Tibial artery (tissue), 4 donors: ENCODE measurements around the gene PTPRA.
"Not testable (repeated sequence)": the region's sequence is repeated elsewhere in the genome, so short reads cannot be mapped to it uniquely, and the experiment has no call there.

Source experiments
- DNase-seq, 2 donors: peaks; one replicate each; pipeline ENCODE4 v3.0.0-alpha.2; 2019
- H3K27ac ChIP-seq, 2 donors: fragments of 200-600 bp; sonication (generic) in 1 of 2; 1 replicate in 1 of 2; 2 replicates in 1 of 2; pipeline ENCODE4 v1.5.1; 2018 to 2019; ENCODE audit warnings: mild to moderate bottlenecking in 1 of 2
- H3K27me3 ChIP-seq, 2 donors: fragments of 200-600 bp; sonication (generic) in 1 of 2; one replicate each; pipeline versions ENCODE4 v1.5.1 to v1.6.0; 2016 to 2019
- H3K36me3 ChIP-seq, 3 donors: fragments of 200-600 bp; sonication (generic) in 2 of 3; one replicate each; pipeline ENCODE4 v1.5.1; 2016 to 2019; ENCODE audit warnings: mild to moderate bottlenecking in 2 of 3
- H3K4me1 ChIP-seq, 4 donors: fragments of 200-600 bp; sonication (generic) in 2 of 4; 1 replicate in 3 of 4; 2 replicates in 1 of 4; pipeline ENCODE4 v1.5.1; 2016 to 2019
- H3K4me3 ChIP-seq, 2 donors: fragments of 200-600 bp; sonication (generic) in 1 of 2; 1 replicate in 1 of 2; 2 replicates in 1 of 2; pipeline ENCODE4 v1.5.1; 2018 to 2019; ENCODE audit warnings: mild to moderate bottlenecking in 2 of 2
- H3K9me3 ChIP-seq, 3 donors: fragments of 200-600 bp; sonication (generic) in 1 of 3; one replicate each; pipeline ENCODE4 v1.5.1; 2016 to 2019
- intact Hi-C: fragments of 100-400 bp; cut with DNase I; formaldehyde crosslinking; loops from one replicate; pipeline ENCODE4 v1.15.0; 2023; ENCODE audit warnings: low total_unique reads
- TF ChIP-seq, protein P1 (sequence below), 2 experiments: fragments of 200-600 bp in 1 of 2; fragments of 450-650 bp in 1 of 2; IDR thresholded peaks; one replicate each; pipeline ENCODE4 v1.5.1; 2017 to 2019; ENCODE audit warnings: antibody characterized with exemption in 2 of 2, mild to moderate bottlenecking in 1 of 2, moderate library complexity in 1 of 2

Gene PTPRA

DNA sequence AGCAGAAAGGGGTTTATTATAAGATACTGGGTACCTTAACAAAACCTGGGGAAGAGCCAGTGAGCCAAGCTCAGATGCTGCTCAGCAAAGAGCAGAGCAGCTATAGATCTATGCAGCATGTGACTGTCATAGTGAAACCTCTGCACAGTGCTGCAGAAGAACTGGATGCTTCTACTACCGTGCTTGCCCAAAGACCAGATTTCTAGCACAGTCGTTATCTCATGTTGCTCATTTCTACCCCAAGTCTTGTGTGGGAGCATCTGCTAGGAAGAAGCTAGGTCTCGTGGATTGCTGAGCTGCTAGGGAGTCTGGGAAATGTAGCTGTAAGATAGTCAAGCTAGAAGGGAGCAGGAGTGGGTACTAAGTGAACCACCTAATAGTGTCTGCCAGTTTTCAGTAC, 138.5 kb downstream of the PTPRA start:
- Histone ChIP-seq H3K36me3 (peaks cover 34 to 95% (median 42%) of the 10 kb centered on the region in 3 donors), H3K27ac (no peak overlapping the region), H3K4me3 (no peak overlapping the region), H3K27me3 (no peaks in the 10 kb centered on the region), H3K9me3 (no peaks in the 10 kb centered on the region), H3K4me1 (no peaks in the 10 kb centered on the region)
- TF ChIP-seq, protein P1, sequence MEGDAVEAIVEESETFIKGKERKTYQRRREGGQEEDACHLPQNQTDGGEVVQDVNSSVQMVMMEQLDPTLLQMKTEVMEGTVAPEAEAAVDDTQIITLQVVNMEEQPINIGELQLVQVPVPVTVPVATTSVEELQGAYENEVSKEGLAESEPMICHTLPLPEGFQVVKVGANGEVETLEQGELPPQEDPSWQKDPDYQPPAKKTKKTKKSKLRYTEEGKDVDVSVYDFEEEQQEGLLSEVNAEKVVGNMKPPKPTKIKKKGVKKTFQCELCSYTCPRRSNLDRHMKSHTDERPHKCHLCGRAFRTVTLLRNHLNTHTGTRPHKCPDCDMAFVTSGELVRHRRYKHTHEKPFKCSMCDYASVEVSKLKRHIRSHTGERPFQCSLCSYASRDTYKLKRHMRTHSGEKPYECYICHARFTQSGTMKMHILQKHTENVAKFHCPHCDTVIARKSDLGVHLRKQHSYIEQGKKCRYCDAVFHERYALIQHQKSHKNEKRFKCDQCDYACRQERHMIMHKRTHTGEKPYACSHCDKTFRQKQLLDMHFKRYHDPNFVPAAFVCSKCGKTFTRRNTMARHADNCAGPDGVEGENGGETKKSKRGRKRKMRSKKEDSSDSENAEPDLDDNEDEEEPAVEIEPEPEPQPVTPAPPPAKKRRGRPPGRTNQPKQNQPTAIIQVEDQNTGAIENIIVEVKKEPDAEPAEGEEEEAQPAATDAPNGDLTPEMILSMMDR (IDR thresholded peaks at IDR 0.05), result no peak
- intact Hi-C loops, result no loop called here
- DNase-seq, result no peak

- intact Hi-C loops, result no loop called here
- no peaks in the 10 kb centered on the region for H3K27me3 ChIP-seq
- H3K27ac ChIP-seq, result no peak overlapping the region
- TF ChIP-seq, protein P1 (IDR thresholded peaks at IDR 0.05), result no peak
- no peaks in the 10 kb centered on the region for H3K9me3 ChIP-seq
- H3K4me1 ChIP-seq, result no peaks in the 10 kb centered on the region
- no peak for DNase-seq
- peaks cover 22 to 84% (median 36%) of the 10 kb centered on the region in 3 donors for H3K36me3 ChIP-seq
- H3K4me3 ChIP-seq, result no peak overlapping the region
Measured at GRCh38 chr20:3013771-3014170, 140.5 kb downstream of the PTPRA start.

DNA sequence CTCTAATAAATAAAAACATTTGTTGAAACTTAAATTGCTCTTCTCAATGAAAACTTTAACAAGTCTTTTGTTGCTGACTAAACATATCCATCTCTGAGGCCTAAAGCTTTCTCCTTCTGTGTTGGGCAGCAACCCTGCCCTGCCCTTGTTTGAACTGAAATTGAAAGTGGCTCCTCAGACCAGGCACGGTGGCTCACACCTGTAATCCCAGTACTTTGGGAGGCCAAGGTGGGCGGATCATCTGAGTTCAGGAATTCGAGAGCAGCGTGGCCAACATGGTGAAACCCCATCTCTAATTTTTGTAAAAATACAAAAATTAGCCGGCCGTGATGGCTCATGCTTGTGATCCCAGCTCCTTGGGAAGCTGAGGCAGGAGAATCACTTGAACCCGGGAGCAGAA, 140.9 kb downstream of the PTPRA start:
- Histone ChIP-seq H3K27me3 (no peaks in the 10 kb centered on the region), H3K9me3 (no peaks in the 10 kb centered on the region), H3K4me1 (no peaks in the 10 kb centered on the region), H3K4me3 (no peak overlapping the region), H3K27ac (no peak overlapping the region), H3K36me3 (peaks cover 18 to 80% (median 32%) of the 10 kb centered on the region in 3 donors)
- DNase-seq, result no peak
- intact Hi-C loops, result no loop called here
- TF ChIP-seq, protein P1 (IDR thresholded peaks at IDR 0.05), result no peak

DNA sequence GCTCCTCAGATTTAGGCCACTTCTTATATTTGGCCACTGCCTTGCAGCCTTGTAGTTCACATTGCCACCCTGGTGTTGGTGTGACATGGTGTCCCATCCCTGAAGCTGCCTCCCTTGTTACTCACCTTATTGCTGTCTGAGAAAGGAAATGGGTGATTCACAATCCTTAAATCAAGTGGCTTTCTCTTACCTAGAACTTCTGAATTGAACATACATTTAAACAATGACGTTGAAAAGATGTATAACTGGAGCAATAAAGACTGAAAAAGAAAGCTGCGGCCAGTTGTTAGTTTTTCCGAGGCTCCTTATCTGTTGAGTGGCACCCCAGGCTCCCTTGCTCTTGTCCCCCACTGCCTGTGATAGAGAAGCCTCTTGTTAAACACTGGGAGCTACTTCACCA, 141.4 kb downstream of the PTPRA start:
- Histone ChIP-seq H3K4me1 (no peaks in the 10 kb centered on the region), H3K4me3 (no peak overlapping the region), H3K9me3 (no peaks in the 10 kb centered on the region), H3K27ac (no peak overlapping the region), H3K27me3 (no peaks in the 10 kb centered on the region), H3K36me3 (peaks cover 18 to 75% (median 27%) of the 10 kb centered on the region in 3 donors)
- intact Hi-C loops, result no loop called here
- TF ChIP-seq, protein P1 (IDR thresholded peaks at IDR 0.05), result no peak
- no peak for DNase-seq

- H3K27me3 ChIP-seq, H3K4me3 ChIP-seq, H3K9me3 ChIP-seq, DNase-seq, intact Hi-C loops, H3K4me1 ChIP-seq, H3K27ac ChIP-seq: not testable (repeated sequence)
- peaks cover 18 to 73% (median 20%) of the 10 kb centered on the region in 3 donors for H3K36me3 ChIP-seq
Measured at GRCh38 chr20:3015302-3015701, 142.0 kb downstream of the PTPRA start.

GRCh38 chr20:3021327-3021726, 148.0 kb downstream of the PTPRA start:
- H3K9me3 ChIP-seq, result no peaks in the 10 kb centered on the region
- H3K4me1 ChIP-seq, result no peaks in the 10 kb centered on the region
- H3K4me3 ChIP-seq, result no peak overlapping the region
- intact Hi-C loops, result no loop called here
- TF ChIP-seq, protein P1 (IDR thresholded peaks at IDR 0.05), result no peak
- H3K27me3 ChIP-seq, result no peaks in the 10 kb centered on the region
- H3K27ac ChIP-seq, result no peak overlapping the region
- DNase-seq, result no peak
- H3K36me3 ChIP-seq, result peaks cover 51 to 78% (median 63%) of the 10 kb centered on the region in 3 donors
